Activated naive CD4-positive, alpha-beta T cell treated with anti-CD3 and anti-CD28 coated beads, Interleukin-2, amount 50 U/mL, for 24 hours (primary cell): ENCODE results near the gene PUM1.

Experiments used
- H3K27ac Mint-ChIP-seq: one replicate; pipeline ENCODE4 v1.8.0; 2021; ENCODE audit warnings: mild to moderate bottlenecking, mixed read lengths
- H3K27me3 Mint-ChIP-seq: one replicate; pipeline ENCODE4 v1.8.0; 2021; ENCODE audit warnings: mixed read lengths
- H3K36me3 Mint-ChIP-seq: one replicate; pipeline ENCODE4 v1.8.0; 2021; ENCODE audit warnings: mixed read lengths
- H3K4me1 Mint-ChIP-seq: one replicate; pipeline ENCODE4 v1.8.0; 2021; ENCODE audit warnings: mixed read lengths
- H3K4me3 Mint-ChIP-seq: one replicate; pipeline ENCODE4 v1.8.0; 2021; ENCODE audit warnings: mild to moderate bottlenecking, mixed read lengths
- H3K9me3 Mint-ChIP-seq: one replicate; pipeline ENCODE4 v1.8.0; 2021; ENCODE audit warnings: mixed read lengths

The PUM1 gene

GRCh38 chr1:31020007-31020790 lies 45.3 kb downstream of the PUM1 start:
- Mint-ChIP-seq H3K27me3 (no peaks in the 10 kb centered on the region), H3K4me3 (no peak overlapping the region), H3K4me1 (peaks cover 80% of the 10 kb centered on the region), H3K36me3 (peaks cover 19% of the 10 kb centered on the region), H3K9me3 (no peaks in the 10 kb centered on the region), H3K27ac (no peak overlapping the region)

GRCh38 chr1:31019401-31019800 lies 46.1 kb downstream of the PUM1 start:
- H3K9me3 Mint-ChIP-seq, result no peaks in the 10 kb centered on the region
- no peaks in the 10 kb centered on the region for H3K27me3 Mint-ChIP-seq
- H3K4me3 Mint-ChIP-seq, result peak overlapping the region; percentile 63
- peaks cover 19% of the 10 kb centered on the region for H3K36me3 Mint-ChIP-seq
- peaks cover 72% of the 10 kb centered on the region for H3K4me1 Mint-ChIP-seq
- peak overlapping the region; percentile 70 for H3K27ac Mint-ChIP-seq

DNA sequence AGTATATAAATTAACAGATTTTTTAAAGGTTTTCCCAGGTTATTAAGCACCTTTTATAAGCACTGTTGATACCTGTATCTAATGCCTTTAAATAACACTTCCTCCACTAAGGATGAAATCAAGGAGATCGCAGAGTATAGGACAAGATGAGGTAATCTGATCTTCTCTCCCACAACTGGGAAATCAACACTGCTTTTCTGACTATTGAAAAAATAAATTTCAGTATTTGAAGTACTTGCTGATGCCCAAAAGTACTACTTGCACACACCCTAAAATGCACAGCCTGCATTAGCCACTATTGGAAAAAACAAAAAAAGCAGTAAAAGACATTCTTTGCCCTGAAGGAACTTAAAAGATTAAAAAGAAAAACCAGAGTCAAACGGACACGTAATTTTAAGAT lies 48.6 kb downstream of the PUM1 start:
- no peaks in the 10 kb centered on the region for H3K9me3 Mint-ChIP-seq
- peaks cover 67% of the 10 kb centered on the region for H3K4me1 Mint-ChIP-seq
- H3K27ac Mint-ChIP-seq, result peak overlapping the region; percentile 33
- H3K4me3 Mint-ChIP-seq, result peak overlapping the region; percentile 2
- no peaks in the 10 kb centered on the region for H3K27me3 Mint-ChIP-seq
- H3K36me3 Mint-ChIP-seq, result peaks cover 9% of the 10 kb centered on the region

DNA sequence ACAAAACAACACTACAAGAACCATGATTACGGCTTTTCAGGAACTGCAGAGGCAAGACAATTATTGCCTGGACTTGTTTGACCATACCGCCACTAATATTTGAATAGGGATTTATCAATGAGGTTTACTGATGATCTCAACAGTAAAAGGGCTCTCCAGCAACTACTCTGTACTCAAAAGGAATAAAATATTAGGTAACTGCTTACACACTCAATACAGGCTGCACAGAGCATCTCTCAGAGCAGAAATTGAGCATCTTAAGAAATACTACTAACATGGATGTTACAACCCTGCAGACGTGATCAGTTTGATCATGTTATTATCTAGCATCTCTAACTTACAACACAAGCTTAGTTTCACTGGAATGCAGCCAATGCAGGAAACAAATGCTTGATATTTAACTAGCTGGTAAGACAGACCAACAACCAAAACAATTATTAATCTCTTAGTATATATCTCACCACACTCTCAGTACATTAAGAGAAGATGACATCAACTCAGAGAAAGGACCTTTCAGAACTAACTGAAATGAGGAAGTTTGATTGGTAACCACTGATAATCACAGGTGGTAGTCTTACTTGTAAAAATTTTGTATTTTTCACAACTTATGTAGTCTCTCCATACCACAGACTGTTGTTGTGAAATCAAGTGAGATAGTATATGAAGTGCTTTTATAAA lies 52.2 kb downstream of the PUM1 start:
- no peak overlapping the region for H3K4me3 Mint-ChIP-seq
- H3K36me3 Mint-ChIP-seq, result peaks cover 4% of the 10 kb centered on the region

GRCh38 chr1:31012210-31012924 lies 53.1 kb downstream of the PUM1 start:
- Mint-ChIP-seq H3K27me3 (no peaks in the 10 kb centered on the region), H3K36me3 (peaks cover 4% of the 10 kb centered on the region), H3K27ac (no peak overlapping the region), H3K9me3 (no peaks in the 10 kb centered on the region), H3K4me1 (peaks cover 66% of the 10 kb centered on the region), H3K4me3 (no peak overlapping the region)

More for the DNA sequence above, 52.2 kb downstream of the PUM1 start:
- Mint-ChIP-seq H3K27ac (no peak overlapping the region), H3K9me3 (no peaks in the 10 kb centered on the region), H3K4me1 (peaks cover 62% of the 10 kb centered on the region), H3K27me3 (no peaks in the 10 kb centered on the region)

DNA sequence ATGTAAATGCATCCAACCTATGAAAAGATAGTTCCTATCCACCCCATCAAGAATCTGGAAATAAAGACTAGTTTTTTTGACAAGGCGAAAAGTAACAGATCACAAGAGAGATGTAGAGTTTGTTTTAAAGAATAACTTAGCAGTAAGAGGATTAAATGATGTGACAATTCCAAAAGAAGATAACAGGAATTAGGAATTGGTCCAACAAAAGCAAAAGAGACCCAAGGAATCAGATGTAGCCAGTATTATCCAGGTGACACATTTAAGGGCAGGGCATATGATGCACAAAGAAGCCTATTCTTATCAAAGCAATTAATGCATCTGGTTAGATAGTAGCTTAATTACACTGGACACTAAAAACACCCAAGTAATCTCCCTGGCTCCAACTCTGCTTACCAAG lies 53.8 kb downstream of the PUM1 start:
- no peaks in the 10 kb centered on the region for H3K9me3 Mint-ChIP-seq
- peaks cover 2% of the 10 kb centered on the region for H3K36me3 Mint-ChIP-seq
- no peaks in the 10 kb centered on the region for H3K27me3 Mint-ChIP-seq
- peak overlapping the region; percentile 53 for H3K27ac Mint-ChIP-seq
- peak overlapping the region; percentile 39 for H3K4me3 Mint-ChIP-seq
- peaks cover 61% of the 10 kb centered on the region for H3K4me1 Mint-ChIP-seq

- Mint-ChIP-seq H3K4me3 (peak overlapping the region; percentile 6), H3K9me3 (no peaks in the 10 kb centered on the region), H3K27me3 (no peaks in the 10 kb centered on the region), H3K36me3 (peaks cover 10% of the 10 kb centered on the region), H3K27ac (peak overlapping the region; percentile 84), H3K4me1 (peaks cover 67% of the 10 kb centered on the region)
These were observed 55.2 kb downstream of the PUM1 start for GRCh38 chr1:31010086-31010989.

DNA sequence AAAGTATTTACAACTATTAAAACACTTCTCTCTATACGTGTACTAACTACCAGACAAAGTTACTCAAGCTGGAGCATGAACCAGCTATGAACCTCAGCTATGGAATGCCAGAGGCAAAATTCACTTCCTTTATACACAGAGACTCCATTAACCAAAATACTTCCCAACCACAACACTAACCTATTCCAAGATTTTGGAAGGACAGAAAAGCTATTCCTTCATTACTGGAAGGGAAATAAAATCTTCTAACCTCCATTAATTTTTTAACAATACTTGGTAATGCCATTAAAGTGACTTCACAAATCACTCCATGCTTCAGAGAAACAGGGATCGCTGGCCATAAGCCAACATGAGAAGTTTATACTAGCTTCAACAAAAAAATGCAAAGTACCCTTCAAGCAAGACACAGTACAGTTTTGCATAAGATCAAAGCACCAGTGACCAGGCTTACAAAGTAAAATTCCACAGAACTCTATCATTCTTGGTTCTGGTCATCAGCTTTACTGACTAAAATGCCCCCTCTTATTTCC lies 58.0 kb downstream of the PUM1 start:
- Mint-ChIP-seq H3K27me3 (no peaks in the 10 kb centered on the region), H3K4me3 (no peak overlapping the region), H3K9me3 (no peaks in the 10 kb centered on the region), H3K36me3 (peaks cover 14% of the 10 kb centered on the region), H3K27ac (peak overlapping the region; percentile 70), H3K4me1 (peaks cover 79% of the 10 kb centered on the region)

DNA sequence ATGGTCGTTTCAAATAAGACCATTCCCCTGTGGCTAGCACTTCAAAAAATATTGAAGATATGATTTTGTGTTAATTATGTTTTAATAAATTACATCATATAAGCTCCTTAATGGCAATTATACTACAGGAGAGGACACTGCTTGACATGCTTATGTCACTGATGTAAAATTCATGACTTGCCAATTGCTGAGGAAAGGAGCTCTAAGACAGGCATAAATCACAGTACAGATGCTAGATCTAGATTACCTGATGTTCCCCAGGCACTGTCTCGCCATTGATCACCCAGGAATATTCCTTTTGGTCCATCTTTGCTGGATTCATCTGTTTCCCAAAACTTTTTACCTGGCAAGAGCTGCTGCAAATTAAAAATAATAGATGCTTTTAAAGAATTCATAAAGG lies 58.8 kb downstream of the PUM1 start:
- Mint-ChIP-seq H3K36me3 (peaks cover 14% of the 10 kb centered on the region), H3K27ac (no peak overlapping the region), H3K27me3 (no peaks in the 10 kb centered on the region), H3K4me3 (no peak overlapping the region), H3K4me1 (peaks cover 72% of the 10 kb centered on the region), H3K9me3 (no peaks in the 10 kb centered on the region)

- H3K9me3 Mint-ChIP-seq, result no peaks in the 10 kb centered on the region
- H3K27me3 Mint-ChIP-seq, result no peaks in the 10 kb centered on the region
- H3K4me1 Mint-ChIP-seq, result peaks cover 70% of the 10 kb centered on the region
- peak overlapping the region; percentile 8 for H3K27ac Mint-ChIP-seq
- H3K36me3 Mint-ChIP-seq, result peaks cover 17% of the 10 kb centered on the region
- H3K4me3 Mint-ChIP-seq, result no peak overlapping the region
These were observed 59.8 kb downstream of the PUM1 start for GRCh38 chr1:31005617-31006166.

- peak overlapping the region; percentile 2 for H3K27ac Mint-ChIP-seq
- peaks cover 70% of the 10 kb centered on the region for H3K4me1 Mint-ChIP-seq
- H3K27me3 Mint-ChIP-seq, result no peaks in the 10 kb centered on the region
- no peak overlapping the region for H3K4me3 Mint-ChIP-seq
- no peaks in the 10 kb centered on the region for H3K9me3 Mint-ChIP-seq
- peaks cover 18% of the 10 kb centered on the region for H3K36me3 Mint-ChIP-seq
These were observed 60.3 kb downstream of the PUM1 start for GRCh38 chr1:31005198-31005597.

- H3K36me3 Mint-ChIP-seq, result peaks cover 21% of the 10 kb centered on the region
- H3K9me3 Mint-ChIP-seq, result no peaks in the 10 kb centered on the region
- H3K4me1 Mint-ChIP-seq, result peaks cover 64% of the 10 kb centered on the region
- H3K4me3 Mint-ChIP-seq, result no peak overlapping the region
- no peak overlapping the region for H3K27ac Mint-ChIP-seq
- H3K27me3 Mint-ChIP-seq, result no peaks in the 10 kb centered on the region
These were observed 61.3 kb downstream of the PUM1 start for GRCh38 chr1:31004231-31004621.

- Mint-ChIP-seq H3K4me3 (no peak overlapping the region), H3K9me3 (no peaks in the 10 kb centered on the region), H3K27ac (no peak overlapping the region), H3K36me3 (peaks cover 19% of the 10 kb centered on the region), H3K27me3 (no peaks in the 10 kb centered on the region), H3K4me1 (peaks cover 66% of the 10 kb centered on the region)
These were observed 61.8 kb downstream of the PUM1 start for GRCh38 chr1:31003613-31004230.

GRCh38 chr1:31000301-31000700 lies 65.2 kb downstream of the PUM1 start:
- Mint-ChIP-seq H3K36me3 (peaks cover 25% of the 10 kb centered on the region), H3K27ac (no peak overlapping the region)

More at GRCh38 chr1:31000301-31000700, 65.2 kb downstream of the PUM1 start:
- no peak overlapping the region for H3K4me3 Mint-ChIP-seq
- peaks cover 72% of the 10 kb centered on the region for H3K4me1 Mint-ChIP-seq
- no peaks in the 10 kb centered on the region for H3K9me3 Mint-ChIP-seq
- H3K27me3 Mint-ChIP-seq, result no peaks in the 10 kb centered on the region
